Dermis microvascular lymphatic vessel endothelial cell (primary cell): ENCODE data around the gene IQGAP2. TPM values are rescaled to one million over a fixed set of nuclear protein-coding genes. Genes with fewer than 3 reads are reported as not detected.
"Not testable (repeated sequence)": the region's sequence is repeated elsewhere in the genome, so short reads cannot be mapped to it uniquely, and the experiment has no call there.

Experiments used
- DNase-seq, 2 donors: peaks; one replicate each; pipeline versions ENCODE4 v3.0.0 to v3.0.0-alpha.2; 2010; ENCODE audit warnings: low read depth in 2 of 2
- total RNA-seq: library from RNA; depleted of rRNA; stranded (reverse); fragments of >200 nt; gene quantifications from 2 replicates; pipeline ENCODE4 v1.2.1, GENCODE V29; 2014

The IQGAP2 gene
- total RNA-seq, 1 donor from 2014 or later, result 1.8 TPM

DNA sequence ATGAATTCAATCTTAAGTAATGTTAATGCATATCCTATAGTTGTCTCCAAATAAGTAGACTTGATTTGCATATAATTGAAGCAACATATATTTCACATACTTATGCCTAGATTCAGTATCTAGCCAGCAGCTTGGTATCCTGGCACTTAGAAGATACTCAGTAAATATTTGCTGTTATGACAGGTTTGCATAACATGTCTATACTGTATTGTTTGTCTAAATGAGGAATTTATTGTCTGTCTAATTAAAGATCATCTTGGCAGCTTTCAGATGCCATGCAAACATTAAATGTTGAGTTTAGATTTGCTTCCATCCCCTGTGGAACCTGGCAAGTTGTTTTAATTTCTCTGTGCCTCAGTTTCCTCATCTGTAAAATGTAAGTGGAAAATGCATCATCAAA is 9.4 kb downstream of the IQGAP2 start:
- DNase-seq, result no peak

DNA sequence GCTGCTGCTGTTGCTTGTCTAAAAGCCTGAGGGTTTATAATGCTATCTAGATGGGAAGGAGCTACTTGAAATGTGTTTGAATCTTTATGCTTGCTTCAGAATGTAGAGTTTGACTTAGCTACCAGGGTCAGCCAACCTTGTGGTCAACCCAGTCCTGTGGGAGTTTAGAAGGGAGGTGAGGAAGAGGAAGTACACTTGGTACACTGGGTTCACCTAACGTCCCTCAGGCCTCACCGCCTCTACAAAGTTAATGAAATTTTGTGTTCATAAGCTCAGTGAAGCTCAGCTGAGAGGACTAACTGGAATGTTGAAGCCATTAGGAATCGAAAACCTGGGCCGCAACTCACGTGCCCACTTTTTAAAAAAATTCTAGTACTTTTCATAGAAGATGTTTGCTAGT is 10.7 kb downstream of the IQGAP2 start:
- no peak for DNase-seq

DNA sequence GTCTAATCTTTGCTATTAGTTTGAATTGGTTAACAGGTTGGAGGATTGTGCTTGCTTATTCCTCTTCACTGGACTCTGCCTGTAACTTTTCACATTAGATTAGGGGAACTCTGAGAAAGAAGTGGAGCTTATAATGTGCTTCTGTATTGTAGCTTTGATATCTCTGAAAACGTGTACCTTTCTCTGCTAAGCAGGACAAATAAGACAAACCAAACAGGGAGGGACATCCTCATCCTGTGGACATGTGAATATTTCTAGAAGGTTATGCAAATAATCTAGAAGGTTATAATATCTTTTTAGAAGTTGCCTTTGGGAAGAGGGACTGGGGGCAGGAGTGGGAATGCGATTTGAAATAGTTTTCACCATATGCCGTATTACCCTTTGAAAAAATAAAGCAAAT is 11.7 kb downstream of the IQGAP2 start:
- DNase-seq, result no peak

DNA sequence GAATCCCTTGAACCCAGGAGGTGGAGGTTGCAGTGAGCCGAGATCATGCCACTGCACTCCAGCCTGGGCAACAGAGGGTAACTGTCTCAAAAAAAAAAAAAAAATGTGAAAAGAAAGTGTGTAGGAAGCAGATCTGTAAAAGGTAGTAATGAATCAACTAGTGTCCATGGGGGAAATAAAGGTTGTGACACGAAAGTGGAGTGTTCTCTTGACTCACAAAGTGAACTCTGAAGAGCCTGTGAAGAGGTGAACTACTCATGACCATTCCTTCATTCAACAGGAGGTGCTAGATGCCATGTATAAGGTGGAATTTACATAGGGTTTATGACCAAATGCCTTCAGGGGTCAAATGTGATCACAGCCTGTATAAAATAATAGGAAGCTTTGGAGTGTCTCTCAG is 12.8 kb downstream of the IQGAP2 start:
- no peak for DNase-seq

DNA sequence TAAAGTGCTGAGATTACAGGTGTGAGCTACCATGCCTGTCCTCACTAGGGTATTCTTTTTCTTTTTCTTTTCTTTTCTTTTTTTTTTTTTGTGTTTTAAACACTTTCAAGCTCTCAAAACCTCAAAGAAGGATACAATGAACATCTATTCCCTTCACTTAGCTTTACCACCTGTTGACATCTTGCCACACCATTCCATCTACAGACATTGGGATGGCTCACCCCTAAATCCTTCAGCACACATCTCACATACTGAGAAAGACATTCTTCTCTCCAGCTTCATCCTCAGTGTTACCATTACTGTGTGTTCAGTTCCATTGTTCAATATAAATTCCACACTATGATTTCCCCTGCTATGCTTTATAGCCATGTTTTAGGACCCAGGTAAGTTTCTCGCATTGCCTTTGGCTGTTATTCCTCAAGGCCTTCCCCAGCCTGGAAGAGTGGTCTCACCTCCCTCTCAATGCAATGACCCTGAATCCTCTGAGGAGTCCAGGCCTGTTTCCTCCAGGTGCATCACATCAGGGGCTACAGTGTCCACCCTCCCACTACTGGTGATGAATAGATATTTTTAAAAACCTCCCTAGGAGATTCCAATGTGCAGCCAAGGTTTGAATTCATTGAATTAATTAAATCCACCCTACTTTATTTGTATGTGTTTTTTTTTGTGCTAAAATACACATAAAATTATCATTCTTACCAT is 16.7 kb downstream of the IQGAP2 start:
- DNase-seq, result no peak

DNA sequence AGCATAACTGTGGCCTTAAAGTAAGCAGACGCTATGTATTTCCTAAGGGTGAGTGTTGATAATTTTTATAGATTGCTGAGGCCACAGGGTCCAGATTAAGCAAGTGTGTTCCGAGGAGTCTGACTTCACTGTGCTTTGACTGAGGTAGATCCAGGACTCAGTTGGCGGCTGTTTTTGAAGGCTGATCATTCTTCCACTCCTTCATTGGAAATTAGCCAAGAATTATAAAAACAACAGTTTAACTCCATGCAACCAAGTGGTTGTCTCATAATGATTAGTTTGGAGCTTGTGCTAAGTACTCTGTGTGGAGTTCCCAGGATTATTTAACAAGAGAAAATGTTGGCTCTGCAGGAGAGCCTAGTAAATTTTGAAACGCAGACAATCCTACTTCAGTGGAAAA is 19.1 kb downstream of the IQGAP2 start:
- no peak for DNase-seq

DNA sequence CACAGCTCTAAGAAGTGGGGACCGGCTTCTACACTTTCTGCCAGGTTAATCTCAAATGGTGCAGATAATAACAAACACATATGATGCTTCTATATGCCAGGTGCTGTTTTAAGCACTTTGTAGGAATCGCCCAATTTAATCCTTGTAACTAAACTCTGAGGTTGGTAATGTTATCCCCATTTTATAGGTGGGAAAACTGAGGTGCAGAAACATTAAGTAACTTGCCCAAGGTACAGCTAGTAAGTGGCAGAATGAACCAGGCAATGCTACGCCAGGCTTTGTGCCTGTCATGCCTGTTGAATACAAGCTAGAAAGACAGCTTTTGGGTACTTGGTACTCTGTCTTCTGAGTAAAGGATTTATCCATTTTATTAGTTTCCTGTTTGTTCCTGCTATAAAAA is 19.7 kb downstream of the IQGAP2 start:
- no peak for DNase-seq

DNA sequence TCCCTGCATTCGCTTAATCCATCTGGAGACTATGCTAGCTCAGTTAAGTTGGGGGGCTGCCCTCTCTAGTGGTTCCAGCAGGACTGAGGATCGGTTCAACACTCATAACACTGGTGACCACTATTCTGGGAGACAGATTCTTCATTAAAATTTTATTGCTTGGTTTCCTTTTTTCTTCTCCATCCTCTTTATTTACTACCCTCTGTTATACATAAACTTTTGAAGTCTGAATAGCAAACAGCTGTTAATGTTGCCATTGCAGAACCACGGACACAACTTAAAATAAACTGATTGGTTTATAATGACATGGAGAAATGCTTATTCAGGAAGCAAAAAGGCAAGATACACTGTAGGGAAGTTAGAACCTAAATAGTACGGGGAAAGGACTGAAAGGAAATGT is 22.1 kb downstream of the IQGAP2 start:
- no peak for DNase-seq

DNA sequence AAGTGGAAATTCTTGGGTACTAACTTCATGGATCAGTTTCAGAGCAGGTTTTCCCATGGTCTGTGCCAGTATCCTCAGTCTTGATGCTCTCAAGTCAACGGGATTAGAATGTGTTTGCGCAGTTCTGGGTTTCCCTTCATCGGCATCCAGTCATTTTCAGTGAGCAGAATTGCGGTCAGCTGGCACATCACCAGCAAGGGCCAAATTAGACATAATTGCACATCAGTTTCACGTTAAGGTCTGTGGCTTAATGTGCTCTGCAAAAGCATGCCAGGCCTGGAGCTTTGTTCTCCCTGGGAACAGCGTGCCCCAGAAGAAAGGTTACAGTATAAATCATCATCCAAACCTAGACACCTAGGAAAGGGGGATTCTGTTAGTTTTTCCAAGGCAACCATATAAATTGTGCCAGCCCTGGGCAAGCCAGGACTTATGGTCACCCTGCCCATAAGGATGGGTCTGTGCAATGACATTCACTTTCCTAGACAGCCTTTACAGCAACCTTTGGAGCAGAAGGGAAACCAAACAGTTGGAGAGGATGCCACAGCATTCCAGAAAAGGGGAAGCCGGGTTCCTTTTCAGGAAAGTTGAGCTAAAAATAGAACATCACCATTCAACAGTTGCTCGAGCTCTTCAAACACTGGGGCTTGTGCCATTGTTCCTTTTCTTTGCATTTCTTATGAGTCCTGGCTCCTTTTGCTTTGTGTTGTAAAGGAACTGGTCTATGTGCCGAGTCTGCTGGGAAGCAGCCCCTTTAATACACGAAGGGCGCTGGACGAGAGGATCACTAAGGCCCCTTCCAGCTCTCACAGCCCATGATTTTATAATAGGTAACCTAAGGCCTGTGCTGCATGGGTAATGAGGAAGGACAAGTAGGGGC is 23.1 kb downstream of the IQGAP2 start:
- peak in 1 of 2 donors; percentile 21 for DNase-seq

DNA sequence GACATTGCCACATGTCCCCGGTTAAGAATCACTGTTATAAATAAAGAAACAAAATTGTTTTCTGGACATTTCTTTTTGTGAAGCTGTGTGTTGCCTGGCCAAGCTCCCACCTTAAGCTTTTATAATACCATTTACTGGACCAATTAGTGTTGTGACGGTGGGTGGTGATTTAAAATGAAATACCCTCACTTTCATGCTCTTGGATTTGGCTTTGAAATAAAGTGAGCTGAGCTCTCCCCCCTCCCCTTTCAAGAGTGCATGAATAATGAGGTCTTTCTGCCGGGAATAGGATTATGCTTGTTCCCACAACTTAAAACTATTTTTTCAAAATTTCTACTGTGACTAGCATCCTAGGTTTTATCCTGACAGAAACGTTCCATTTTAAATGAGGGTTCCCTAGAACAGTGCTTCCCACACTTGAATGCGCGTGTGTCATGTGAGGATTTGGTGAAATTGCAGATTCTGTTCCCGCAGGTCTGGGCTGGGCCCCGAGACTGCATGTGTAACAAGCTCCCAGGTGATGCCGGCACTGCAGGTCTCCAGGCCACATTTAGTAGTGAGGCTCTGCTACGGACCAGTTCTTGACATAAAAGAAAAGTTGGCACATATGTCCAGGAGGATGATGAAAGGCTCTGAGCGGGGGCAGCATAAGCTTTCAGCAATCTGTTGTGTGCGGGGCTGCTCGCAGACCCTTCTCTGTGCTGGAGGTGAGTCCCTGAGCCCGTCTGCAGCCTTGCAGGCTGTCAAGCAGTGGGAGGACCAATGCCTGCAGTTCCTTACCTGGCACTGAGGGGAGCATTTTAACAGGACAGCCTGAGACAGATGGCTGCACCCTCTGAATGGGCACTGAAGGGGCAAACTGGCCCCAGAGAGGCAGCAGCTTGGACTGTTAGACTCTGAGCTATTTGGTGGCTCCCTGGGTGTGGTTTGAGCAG is 24.4 kb downstream of the IQGAP2 start:
- DNase-seq, result no peak

DNA sequence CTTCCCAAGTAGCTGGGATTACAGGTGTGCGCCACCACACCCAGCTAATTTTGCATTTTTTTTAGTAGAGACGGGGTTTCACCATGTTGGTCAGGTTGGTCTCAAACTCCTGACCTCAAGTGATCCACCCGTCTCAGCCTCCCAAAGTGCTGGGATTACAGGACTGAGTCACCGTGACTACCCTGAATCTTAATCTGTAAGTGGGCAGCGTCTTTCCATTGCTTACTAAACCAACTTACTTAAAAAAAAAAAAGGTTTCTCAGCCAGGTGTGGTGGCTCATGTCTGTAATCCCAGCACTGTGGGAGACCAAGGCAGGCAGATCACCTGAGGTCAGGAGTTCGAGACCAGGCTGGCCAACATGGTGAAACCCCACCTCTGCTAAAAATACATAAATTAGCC is 25.5 kb downstream of the IQGAP2 start:
- not testable (repeated sequence) for DNase-seq

DNA sequence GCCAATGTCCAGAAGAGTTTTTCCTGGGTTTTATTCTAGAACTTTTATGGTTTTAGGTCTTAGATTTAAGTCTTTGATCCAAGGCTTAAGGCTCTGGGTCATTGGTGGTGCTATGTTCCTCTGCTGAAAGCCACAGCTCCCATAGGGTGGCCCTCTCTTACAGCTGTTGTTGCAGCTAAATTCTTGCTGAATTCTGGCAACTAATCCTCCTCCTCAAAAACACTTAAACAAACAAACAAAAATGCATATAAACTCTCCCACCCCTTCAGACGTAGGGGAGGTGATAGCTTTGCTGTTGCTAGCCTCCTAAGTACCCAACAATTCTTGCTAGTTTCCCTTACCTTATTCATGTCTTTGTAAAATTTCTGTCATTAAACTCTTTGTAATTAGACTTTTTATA is 30.2 kb downstream of the IQGAP2 start:
- DNase-seq, result no peak

DNA sequence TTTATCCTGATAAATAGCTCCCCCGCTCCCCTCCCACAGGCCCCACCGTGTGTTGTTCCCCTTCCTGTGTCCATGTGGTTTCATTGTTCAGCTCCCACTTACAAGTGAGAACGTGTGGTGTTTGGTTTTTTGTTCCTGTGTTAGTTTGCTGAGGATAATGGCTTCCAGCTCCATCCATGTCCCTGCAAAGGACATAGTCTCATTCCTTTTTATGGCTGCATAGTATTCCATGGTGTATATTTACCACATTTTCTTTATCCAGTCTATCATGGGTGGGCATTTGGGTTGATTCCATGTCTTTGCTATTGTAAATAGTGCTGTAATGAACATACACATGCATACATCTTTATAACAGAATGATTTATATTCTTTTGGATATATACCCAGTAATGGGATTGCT is 34.4 kb downstream of the IQGAP2 start:
- not testable (repeated sequence) for DNase-seq

DNA sequence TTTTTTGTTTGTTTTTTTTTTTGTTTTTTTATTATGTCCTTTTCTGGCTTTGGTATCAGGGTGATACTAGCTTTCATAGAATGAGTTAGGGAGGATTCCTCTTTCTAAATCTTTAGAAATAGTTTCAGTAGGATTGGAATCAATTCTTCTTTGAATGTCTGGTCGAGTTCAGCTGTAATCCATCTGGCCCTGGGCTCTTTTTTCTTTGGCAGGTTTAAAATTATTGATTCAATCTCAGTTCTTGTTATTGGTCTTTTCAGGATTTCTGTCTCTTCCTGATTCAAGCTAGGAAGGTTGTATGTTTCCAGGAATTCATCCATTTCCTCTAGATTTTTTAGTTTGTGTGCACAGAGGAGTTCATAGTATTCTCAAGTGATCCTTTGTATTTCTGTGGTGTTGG is 34.9 kb downstream of the IQGAP2 start:
- DNase-seq, result no peak

DNA sequence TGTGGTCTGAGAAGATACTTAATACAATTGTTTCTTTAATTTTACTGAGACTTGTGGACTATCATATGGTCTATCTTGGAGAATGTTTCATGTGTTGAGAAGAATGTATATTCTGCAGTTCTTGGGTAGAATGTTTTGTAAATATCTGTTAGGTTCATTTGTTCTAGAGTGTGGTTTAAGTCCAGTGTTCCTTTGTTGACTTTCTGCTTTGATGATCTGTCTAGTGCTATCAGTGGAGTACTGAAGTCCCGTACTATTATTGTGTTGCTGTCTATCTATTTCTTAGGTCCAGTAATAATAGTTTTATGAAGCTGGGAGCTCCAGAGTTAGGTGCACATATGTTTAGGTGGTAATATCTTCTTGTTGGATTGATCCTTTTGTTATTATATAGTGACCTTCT is 36.1 kb downstream of the IQGAP2 start:
- no peak for DNase-seq

DNA sequence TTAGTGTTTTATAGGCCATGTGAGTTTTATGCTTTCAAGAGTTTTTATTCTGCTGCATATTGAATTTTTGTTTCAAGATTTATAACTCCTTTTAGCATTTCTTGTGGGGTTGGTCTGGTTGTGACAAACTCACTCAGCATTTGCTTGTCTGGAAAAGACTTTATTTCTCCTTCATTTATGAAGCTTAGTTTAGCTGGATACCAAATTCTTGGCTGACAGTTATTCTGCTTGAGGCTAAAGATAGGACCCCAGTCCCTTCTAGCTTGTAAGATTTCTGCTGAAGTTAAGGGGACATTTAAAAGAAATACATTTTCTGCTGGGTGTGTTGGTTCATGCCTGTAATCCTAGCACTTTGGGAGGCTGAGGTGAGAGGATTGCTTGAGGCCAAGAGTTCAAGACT is 36.8 kb downstream of the IQGAP2 start:
- DNase-seq, result no peak

DNA sequence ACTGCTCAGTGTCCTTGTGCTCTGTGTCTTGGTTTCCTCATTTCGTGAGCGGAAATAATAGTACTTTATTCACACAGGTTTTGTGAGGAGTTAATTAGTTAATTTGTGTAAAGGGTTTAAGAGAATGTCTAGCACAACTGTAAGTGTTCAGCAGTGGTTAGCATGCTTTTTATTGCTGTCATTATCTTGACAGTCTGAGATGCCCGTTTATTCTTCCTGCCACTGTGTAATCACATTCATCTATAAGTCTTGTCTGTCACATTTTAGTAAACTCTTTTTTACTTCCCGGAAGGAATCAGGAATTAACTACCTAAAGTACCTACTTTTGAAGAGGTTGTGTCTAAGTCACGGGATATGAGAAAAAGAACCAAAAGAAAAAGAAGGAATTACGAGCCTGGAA is 38.0 kb downstream of the IQGAP2 start:
- no peak for DNase-seq

DNA sequence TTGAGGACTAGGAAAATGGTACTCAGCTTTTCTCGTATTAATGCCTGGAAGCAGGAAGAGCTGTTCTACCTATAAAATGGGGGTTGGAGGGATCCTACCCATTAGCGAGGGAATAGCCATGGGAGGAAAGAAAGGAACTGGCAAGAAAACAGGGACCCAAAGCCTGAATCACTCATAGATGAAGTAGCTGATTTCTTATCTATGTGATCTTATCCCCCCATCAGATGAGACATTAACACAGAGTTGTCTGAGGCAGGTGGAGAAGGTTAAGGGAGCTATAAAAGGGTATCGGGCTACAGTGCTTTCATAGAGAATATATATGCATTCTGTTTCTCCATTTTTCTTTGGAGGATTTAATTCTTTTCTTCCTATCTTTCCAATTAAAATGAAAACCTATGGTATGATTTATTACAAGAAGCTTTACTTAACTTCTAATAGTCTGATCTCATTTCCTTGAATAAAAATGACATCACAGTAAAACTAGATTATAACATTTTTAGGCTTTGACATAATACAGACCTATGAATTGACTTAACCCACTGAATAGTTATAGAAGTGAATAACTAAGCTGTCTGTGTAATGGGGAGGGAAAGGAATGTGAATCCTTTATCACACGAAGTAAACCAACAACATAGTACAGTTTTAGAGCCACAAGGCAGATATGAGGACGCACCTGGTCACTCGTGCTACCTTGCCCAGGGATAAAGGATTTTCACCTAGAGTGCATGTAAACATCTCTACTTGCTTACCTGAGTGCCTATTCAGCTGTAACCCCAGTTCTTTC is 39.0 kb downstream of the IQGAP2 start:
- no peak for DNase-seq

DNA sequence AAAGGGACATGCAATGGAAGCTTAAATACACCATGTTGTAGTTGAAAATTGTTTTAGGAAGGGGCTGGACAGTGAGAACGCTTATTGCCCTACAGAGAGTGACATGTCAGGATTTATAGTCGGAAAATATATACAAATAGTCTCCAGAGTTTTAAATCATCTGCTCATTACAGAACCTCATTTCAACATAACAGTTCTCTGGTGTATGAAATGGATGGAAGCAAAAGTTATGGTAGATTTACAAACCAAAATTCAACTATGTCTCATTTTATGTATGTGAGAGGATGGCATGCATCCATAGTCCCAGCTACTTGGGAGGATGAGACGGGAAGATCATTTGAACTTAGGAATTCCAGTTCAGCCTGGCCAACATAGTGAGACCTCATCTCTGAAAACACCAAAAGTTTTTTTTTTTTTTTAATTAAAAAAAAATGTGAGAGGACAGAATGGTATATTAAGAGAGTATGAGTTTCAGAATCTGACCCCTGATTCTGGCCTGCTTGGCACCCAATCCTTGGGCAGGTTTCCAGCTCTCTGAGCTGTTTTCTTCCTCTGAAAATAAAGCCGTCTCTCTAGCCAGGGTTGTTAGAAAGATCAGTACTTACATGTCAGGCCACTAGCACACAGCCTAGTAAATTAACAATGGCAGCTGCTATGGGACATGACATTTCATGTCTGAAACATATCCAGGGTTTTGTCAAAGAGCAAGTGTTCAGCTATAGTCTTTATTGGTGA is 40.1 kb downstream of the IQGAP2 start:
- no peak for DNase-seq

DNA sequence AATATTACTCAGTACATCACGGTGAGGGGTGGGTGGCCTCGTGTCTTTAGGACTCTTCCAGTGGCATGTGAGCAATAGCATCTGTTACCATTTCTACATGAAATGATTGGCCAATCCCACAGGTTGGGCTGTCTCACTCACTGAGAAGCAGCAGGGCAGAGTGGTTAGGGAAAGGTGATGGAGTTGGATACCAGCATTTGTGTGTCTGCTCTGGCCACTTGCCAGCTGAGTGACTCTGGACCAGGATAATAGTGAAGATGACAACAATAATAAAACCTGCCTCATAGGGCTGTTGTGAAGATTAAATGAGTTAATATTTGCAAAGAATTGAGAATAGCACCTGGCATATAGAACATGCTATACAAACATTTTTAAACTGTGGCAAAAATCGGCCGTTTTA is 42.0 kb downstream of the IQGAP2 start:
- DNase-seq, result no peak
